EL (cell line): ENCODE data around the gene LMTK2.
A peak's percentile ranks its signal among the peaks of the same experiment; 100 is the strongest.

ENCODE experiments used
- DNase-seq: peaks from one replicate; pipeline ENCODE4 v3.0.0-alpha.2; 2016

Gene LMTK2

DNA sequence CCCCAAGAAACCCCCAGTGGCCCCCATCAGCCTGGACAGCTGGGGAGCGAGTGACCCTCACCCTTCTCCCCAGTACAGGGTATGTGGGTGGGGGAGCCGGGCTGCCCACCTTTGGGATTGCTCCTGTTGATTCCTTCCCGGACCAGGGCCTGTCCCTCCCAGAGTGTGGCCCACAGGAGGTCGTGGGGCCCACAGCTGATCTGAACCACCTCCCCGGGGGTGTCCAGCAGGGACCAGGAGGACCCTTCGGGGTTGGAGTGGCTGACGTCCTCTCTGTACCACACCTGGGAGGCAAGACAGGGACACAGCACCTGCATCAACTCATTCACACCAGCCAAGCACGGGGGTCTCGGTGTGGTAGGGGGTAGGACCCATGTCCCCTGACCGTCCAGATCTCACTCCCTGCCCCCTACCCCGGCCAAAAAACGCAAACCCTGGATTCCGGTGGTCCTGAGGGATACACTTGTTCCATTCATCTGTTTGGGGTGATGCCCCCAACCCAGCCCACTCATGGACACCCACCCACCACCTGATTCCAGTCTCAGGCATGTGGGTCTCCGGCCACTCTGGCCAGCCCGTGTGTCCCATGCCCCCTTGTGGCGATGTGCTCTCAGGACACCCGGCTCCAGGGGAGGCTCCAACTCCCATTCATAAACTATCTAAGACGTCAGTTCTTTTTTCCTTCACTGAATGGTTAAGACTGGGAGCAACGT, 134.5 kb downstream of the LMTK2 start:
- DNase-seq, result peak; percentile 31

DNA sequence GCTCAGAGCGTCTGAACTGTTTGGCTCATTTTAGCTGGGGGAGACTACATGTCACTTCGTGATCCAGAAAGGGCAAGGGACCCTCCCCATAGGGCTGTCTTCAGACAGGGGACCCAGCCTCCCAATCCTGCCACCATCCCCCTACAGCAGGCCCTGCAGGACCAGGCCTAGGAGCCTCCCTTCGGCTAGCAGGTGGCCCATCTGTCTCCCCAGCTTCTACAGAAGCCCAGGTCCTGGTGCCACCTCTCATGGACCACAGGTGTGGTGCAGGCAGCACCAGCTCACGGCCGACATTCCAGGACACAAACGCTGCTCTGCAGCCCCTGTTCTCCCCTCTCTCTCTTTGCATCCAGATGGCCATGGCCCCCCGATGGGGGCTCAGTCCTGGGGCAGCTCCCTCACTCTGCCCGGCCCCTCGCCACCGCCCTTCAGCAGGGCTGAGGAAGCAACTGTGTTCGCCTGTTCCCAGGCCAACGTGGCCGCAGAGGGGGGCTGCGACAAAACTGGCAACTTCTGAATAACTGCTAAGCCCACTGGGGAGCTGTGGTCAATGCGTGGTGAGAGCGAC, 135.1 kb downstream of the LMTK2 start:
- DNase-seq, result no peak

DNA sequence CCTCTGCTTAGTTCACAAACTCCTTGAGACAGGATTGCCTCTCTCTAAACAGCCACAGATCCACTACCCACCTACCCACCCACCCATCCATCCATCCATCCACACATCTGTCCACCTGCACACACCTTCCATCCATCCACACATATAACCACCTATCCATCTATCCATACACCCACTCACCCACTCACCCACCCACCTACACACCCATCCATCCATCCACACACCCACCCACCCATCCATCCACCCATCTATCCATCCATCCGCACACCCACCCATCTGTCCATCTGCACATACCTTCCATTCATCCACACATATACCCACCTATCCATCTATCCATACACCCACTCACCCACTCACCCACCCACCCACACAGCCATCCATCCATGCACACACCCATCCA, 135.7 kb downstream of the LMTK2 start:
- no peak for DNase-seq

DNA sequence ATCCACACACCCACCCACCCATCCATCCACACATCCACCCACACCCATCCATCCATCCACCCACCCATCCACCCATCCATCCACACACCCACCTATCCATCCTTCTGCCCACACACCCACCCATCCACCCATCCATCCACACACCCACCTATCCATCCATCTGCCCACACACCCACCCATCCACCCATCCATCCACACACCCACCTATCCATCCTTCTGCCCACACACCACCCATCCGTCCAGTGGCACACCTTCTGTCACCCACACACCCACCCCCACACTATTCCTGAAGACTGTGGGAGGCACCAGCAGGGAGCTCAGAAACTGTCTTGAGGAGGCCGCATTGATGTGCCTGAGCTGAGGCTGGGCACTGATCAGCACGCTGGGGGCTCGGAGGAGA, 136.3 kb downstream of the LMTK2 start:
- DNase-seq, result no peak

DNA sequence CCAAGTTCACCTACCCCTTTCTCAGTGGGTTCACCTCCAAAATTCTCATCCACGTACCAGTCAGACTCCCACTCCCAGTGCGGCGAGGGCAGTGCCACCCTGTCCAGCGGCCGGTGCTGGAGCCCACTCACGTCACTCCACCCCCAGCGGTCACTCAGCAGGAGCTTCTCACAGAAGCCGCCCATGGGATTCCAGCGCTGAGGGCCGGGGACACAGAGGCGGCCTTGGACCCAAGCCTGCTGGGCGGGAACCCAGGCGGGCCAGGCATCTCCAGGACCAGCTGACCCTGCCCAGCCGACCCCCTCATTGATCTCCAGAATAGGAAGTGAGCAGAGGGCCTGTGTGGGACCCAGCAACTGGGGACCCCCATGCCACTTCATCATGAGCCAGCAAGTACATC, 138.2 kb downstream of the LMTK2 start:
- DNase-seq, result no peak

DNA sequence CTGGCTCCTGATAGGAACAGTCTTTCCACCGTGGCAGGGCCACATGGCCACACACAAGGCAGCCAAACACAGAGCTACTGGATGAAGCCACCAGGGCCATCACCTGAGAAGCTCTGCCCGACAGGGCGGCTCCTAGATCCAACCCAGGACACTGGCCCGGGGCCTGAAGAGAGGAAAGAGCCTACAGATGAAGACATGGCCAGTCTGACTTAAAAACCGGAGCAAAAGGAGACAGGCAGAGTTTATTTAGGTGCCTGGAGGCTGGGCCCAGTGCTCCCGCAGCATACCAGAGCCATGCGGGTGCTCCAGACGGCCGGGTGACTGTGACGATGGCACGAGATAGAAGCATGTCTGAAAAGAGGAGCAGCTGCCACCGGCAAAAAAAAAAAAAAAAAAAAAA, 141.5 kb downstream of the LMTK2 start:
- no peak for DNase-seq

DNA sequence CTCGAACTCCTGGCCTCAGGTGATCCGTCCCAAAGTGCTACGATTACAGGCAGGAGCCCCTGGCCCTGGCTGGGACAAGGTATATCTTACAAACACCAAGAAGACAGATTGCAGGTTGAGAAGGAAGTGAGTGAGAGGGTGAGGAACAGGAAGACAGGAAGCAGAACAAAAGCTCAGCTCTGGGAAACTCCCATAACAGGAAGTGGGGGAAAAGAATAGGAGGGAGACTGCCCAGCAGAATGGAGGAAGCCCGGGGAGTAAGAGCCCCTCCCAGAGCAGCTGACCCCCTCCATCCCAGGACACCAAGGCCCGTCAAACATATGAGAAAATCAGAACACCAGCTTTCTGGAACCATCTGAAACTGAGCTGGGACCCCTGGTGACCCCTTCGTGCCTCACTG, 142.4 kb downstream of the LMTK2 start:
- no peak for DNase-seq

DNA sequence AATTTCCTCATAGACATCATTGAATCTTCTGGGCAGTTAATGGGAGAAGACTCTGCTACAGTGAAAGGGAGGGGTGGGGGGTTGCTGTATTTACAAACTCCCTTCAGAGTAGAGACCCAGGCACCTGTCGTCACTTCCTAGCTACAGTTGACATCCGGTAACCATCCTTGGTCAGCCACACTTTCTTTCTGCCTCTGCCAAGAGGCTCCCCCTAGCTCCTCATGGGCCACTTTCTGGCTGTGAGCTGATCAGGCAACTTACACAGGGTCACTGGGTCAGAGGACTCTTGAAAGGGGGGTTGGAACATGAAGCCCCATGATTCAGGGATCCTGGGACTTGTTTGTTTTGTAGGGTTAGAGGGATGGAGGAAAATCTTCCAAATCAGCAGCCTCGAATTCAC, 144.1 kb downstream of the LMTK2 start:
- no peak for DNase-seq

DNA sequence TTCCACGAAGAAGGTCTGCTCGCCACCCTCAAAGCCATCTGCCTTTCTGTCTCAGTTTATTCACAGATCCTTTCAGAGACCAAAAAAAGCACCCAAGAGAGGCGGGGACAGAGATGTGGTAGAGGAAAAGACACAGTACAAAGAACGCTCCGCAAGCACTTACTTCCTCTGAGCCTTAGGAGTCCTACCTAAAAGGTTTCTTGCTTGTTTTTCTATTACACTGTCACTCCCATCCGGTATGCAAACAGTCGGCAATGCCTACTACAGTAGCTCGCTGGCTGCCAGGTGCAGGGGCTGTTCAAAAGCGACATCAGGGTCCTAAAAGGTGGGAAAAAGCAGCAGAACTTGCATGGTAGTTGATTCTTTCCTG, 144.6 kb downstream of the LMTK2 start:
- DNase-seq, result no peak

DNA sequence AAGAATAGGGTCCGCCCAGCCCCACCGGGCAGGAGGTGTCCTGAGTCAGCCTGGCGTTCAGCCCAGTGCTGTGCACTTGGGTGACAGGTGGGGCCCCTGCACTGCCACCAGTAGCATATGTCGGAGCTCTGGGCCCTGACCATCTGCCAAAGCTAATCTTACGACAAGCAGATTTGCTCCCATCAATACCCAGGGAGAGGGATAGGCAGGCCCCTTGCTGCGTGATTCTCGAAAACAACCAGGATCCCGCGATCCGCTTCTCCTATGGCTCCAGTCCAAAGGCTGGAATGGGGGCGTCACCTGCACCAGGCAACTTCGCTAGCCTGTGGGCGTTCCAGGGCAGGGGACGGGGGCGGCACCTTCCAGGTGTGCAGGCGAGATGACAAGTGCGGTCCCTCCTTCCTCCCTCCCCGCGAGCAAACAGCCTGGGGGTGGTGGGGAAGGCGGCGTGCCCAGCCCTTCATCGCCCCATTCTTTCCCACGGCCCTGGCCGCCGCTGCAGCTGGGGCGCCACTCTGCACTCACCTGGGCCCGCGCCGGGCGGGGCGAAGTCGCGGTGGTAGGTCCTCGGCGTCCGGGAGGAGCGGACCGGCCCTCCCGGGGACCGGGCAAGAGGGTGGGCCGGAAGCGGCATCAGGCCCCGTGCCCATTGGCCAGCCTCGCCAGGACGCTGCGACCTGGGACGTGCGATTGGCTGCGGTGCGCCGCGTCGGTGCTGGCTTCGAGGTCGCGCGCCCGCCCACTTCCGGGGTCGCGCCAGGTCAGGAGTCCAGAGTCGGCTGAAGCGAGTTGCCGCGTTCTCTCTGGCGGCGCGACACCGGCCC, 145.2 kb downstream of the LMTK2 start, which contains the start of gene TECPR1:
Gene TECPR1 (minus strand): TSS at position 632 of the 824 bp plus-strand sequence. CDS start 6,086 bp downstream, outside the sequence.
- DNase-seq, result peak; percentile 90

DNA sequence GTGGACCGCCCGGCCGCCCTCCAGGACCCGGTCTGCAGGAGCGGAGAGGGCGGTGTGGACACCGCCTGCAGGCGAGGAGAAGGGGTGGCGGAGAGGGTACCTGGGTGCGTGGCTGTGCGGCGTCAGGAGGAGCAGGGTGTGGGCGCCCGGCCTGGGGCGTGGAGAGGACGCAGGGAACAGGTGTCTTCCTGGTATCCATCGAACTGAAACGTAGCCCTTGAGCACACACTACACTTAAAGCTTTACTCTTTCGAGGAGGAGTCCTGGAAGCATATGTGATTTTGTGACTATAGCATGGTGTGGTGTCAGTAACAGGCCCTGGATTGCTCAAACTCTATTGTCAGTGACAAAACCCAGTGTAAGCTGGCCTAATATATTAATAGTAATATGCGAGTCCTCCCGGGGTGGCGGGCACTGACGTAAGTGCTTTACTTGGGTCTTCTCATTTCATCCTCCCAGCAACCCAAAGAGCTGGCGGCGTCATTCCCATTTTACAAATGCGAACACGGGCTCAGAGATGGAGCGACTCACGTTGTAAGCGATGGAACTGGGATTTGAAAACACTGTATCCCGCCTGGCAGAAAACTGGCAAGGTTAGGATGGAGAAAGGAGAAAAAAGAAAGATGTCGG, 145.9 kb downstream of the LMTK2 start:
- no peak for DNase-seq

DNA sequence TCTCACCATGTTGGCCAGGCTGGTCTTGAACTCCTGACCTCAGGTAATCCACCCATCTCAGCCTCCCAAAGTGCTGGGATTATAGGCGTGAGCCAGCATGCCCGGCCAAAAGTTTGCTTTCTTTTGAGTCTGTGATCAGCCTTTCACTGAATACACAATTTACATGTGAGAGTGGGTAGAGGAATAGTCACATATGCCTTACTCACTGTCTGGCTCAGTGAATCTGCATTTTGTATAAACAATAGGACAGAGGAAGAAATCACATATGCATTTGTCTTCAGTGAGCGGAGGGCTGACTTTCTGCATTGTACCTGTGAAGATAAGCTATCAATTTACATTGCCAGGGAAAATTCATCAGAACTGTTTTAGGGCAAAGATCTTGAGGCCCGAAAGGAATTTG, 147.9 kb downstream of the LMTK2 start:
- DNase-seq, result no peak

DNA sequence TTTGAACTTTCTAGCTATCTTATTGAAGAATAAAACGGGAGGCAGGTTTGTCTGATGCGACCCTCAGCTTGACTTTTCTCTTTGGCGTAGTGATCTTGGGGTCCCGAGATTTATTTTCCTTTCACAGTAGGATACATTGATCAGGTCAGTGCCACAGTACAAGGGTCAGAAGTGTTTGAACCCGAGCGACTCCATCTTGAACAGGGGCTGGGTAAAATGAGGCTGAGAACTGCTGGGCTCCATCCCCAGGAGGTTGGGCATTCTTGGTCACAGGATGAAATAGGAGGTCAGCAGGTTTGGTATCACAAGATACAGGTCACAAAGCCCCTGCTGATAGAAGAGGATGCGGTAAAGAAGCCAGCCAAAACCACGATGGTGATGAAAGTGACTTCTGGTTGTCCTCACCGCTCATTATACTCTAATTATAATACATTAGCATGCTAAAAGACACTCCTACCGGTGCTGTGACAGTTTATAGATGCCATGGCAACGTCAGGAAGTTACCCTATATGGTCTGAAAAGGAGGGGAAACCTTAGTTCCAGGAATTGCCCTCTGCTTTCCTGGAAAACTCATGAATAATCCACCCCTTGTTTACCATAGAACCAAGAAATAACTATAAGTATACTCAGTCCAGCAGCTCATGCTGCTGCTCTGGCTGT, 148.4 kb downstream of the LMTK2 start:
- DNase-seq, result no peak

DNA sequence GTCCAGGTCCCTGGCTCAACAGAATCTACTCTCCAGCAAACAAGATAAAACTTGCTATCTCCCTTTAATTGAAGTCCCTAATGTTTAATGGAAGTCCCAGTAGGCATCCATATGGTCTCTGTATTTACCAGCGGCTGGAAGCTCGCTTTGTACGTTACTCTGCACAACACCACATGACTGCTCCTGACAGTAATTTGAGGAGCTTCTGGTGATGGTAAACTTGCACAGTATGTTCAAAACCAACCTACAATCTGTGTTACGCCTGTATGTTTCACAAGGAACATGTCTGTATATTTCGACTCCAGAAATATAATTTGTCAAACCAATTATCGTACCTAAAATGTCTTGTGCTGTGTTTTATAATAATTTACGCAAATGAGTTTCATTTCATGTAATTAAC, 149.8 kb downstream of the LMTK2 start:
- no peak for DNase-seq

DNA sequence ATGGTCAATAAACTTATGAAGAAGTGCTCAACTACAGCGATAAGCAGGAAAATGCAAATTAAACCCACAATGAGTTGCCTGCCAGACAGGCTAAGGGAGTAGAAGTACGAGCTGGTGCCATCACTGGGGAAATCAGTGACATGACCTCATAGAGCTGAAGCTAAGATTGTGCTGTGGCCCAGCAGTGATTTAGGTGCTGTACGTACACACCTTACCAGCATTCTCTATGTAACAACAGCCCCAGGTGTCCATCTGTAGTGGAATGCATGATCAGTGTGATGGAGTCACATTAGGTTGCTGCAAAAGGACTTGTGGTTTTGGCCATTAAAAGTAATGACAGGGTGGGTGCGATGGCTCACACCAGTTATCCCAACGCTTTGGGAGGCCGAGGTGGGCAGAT, 151.0 kb downstream of the LMTK2 start:
- DNase-seq, result no peak
